ENCODE measurements around the gene KLF15. TPM values are rescaled to one million over a fixed set of nuclear protein-coding genes. Genes with fewer than 3 reads are reported as not detected.
A peak's percentile ranks its signal among the peaks of the same experiment; 100 is the strongest.

KLF15 gene
- total RNA-seq, 1 donor from 2014 or later, result 19.3 TPM

DNA sequence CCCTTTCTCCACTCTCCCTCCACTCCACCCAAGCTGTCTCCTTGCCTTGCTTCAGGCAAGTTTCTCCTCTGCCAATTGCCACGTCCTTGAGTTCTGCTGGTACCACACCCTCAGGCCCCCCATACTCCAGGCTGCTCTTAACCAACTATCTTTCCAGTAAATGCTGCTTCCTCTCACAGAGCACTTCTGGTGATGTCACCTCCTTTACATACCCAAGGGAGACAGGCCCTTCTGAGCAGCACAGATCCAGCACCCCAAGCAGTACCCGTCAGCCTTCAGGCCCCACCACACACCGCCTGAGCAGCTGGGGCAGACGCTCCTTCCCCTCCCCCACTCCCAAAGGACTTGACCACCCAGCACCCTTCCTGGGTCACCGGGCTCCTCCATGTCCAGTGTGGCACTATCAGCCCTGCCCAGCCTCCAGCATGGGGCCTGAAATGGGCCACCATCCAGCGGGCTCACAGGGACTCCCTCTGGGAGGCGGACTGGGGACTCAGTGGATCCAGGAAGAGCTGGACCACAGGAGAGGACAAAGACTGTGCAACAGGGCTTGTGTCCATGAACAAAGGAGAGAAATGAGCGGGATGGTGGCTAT is 50.2 kb downstream of the KLF15 start:
- TF ChIP-seq CTCF (conservative IDR thresholded peaks at IDR 0.05), result no peak
- H3K4me1 Mint-ChIP-seq, result no peaks in the 10 kb centered on the region
- no peaks in the 10 kb centered on the region for H3K36me3 Mint-ChIP-seq (ENCODE audit: low read depth)
- no peak for DNase-seq (ENCODE audit: low read depth, low spot score)
- H3K27me3 Mint-ChIP-seq (ENCODE audit: low read depth), result no peaks in the 10 kb centered on the region
- H3K9me3 Mint-ChIP-seq, result peaks cover 9% of the 10 kb centered on the region
- H3K4me3 Mint-ChIP-seq, result no peak overlapping the region
- peak overlapping the region; percentile 12 for H3K27ac Mint-ChIP-seq (ENCODE audit: unreplicated experiment)

DNA sequence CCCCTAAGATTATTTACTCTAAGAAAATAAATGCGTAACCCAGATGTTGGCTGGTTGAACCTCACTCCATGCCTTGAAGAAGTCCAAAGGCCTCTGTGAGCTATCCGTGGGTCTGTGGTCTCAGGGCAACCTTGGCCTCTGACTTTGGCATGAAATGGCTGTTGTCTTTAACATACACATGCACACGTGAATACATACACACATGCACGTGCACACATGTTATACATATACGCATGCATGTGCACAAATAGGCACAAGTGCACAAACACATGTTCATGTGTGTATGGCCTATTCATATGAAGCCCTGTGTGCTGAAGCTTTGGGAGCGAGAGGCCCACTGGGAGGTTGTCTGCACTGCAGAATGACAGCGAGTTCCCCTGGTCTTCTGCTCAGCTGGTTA is 50.8 kb downstream of the KLF15 start:
- DNase-seq (ENCODE audit: low read depth, low spot score), result no peak
- Mint-ChIP-seq H3K36me3 (ENCODE audit: low read depth) (no peaks in the 10 kb centered on the region), H3K9me3 (peaks cover 9% of the 10 kb centered on the region), H3K27me3 (ENCODE audit: low read depth) (no peaks in the 10 kb centered on the region), H3K4me3 (no peak overlapping the region), H3K27ac (ENCODE audit: unreplicated experiment) (no peak overlapping the region), H3K4me1 (no peaks in the 10 kb centered on the region)
- TF ChIP-seq CTCF (conservative IDR thresholded peaks at IDR 0.05), result no peak

- no peak for DNase-seq (ENCODE audit: low read depth, low spot score)
- H3K4me1 Mint-ChIP-seq, result no peaks in the 10 kb centered on the region
- no peaks in the 10 kb centered on the region for H3K27me3 Mint-ChIP-seq (ENCODE audit: low read depth)
- H3K4me3 Mint-ChIP-seq, result no peak overlapping the region
- TF ChIP-seq CTCF (conservative IDR thresholded peaks at IDR 0.05), result no peak
- H3K36me3 Mint-ChIP-seq (ENCODE audit: low read depth), result no peaks in the 10 kb centered on the region
- H3K27ac Mint-ChIP-seq (ENCODE audit: unreplicated experiment), result no peak overlapping the region
- H3K9me3 Mint-ChIP-seq, result peaks cover 9% of the 10 kb centered on the region
Measured at GRCh38 chr3:126305427-126305826, 51.8 kb downstream of the KLF15 start.

GRCh38 chr3:126304704-126305103 is 52.5 kb downstream of the KLF15 start:
- H3K27me3 Mint-ChIP-seq (ENCODE audit: low read depth), result no peaks in the 10 kb centered on the region
- H3K4me1 Mint-ChIP-seq, result no peaks in the 10 kb centered on the region
- H3K36me3 Mint-ChIP-seq (ENCODE audit: low read depth), result no peaks in the 10 kb centered on the region
- DNase-seq (ENCODE audit: low read depth, low spot score), result no peak
- H3K27ac Mint-ChIP-seq (ENCODE audit: unreplicated experiment), result no peak overlapping the region
- no peak for TF ChIP-seq CTCF (conservative IDR thresholded peaks at IDR 0.05)
- H3K4me3 Mint-ChIP-seq, result no peak overlapping the region
- H3K9me3 Mint-ChIP-seq, result peaks cover 9% of the 10 kb centered on the region

DNA sequence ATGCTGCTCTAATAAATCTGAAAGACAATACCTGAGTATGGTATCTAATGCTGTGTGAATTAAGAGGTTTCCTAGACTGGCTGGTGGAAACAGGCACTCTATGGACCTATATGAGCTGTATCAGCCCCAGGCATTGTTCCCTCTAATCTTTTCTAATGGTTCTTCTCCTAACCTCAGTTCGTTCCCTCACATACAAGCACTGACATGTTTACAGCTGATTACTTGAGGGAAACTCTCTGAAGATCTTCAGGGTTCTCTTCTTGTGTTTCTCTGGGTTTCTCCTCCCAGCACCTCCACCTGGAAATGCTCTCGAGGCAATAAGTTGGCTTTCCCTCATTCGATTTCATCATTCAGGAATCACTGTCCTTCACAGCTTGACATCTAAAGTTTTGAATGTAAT is 52.9 kb downstream of the KLF15 start:
- H3K36me3 Mint-ChIP-seq (ENCODE audit: low read depth), result no peaks in the 10 kb centered on the region
- no peak overlapping the region for H3K4me3 Mint-ChIP-seq
- no peak overlapping the region for H3K27ac Mint-ChIP-seq (ENCODE audit: unreplicated experiment)
- H3K4me1 Mint-ChIP-seq, result no peaks in the 10 kb centered on the region
- TF ChIP-seq CTCF (conservative IDR thresholded peaks at IDR 0.05), result no peak
- H3K27me3 Mint-ChIP-seq (ENCODE audit: low read depth), result no peaks in the 10 kb centered on the region
- H3K9me3 Mint-ChIP-seq, result peaks cover 9% of the 10 kb centered on the region
- DNase-seq (ENCODE audit: low read depth, low spot score), result no peak

All from neural crest cell (in vitro differentiated cells).